ENCODE results near the gene B4GALNT4.
"Not testable (repeated sequence)": the region's sequence is repeated elsewhere in the genome, so short reads cannot be mapped to it uniquely, and the experiment has no call there.

Gene B4GALNT4

GRCh38 chr11:335779-336658 lies 33.3 kb upstream of the B4GALNT4 start:
- no peak for DNase-seq

- no peak for DNase-seq
These were observed 32.6 kb upstream of the B4GALNT4 start for GRCh38 chr11:336659-337198.

- no peak for DNase-seq
These were observed 31.6 kb upstream of the B4GALNT4 start for GRCh38 chr11:337711-338110.

- DNase-seq = no peak
These were observed 29.3 kb upstream of the B4GALNT4 start for GRCh38 chr11:339963-340362.

GRCh38 chr11:340539-341512 lies 28.5 kb upstream of the B4GALNT4 start:
- no peak for DNase-seq

GRCh38 chr11:342328-342727 lies 27.0 kb upstream of the B4GALNT4 start:
- no peak for DNase-seq

GRCh38 chr11:344836-345578 lies 24.3 kb upstream of the B4GALNT4 start:
- no peak for DNase-seq

GRCh38 chr11:346529-346928 lies 22.8 kb upstream of the B4GALNT4 start:
- DNase-seq = no peak

- not testable (repeated sequence) for DNase-seq
These were observed 19.9 kb upstream of the B4GALNT4 start for GRCh38 chr11:349270-349954.

- DNase-seq = not testable (repeated sequence)
These were observed 19.1 kb upstream of the B4GALNT4 start for GRCh38 chr11:350033-350722.

- DNase-seq = no peak
These were observed 18.5 kb upstream of the B4GALNT4 start for GRCh38 chr11:350723-351255.

- no peak for DNase-seq
These were observed 17.9 kb upstream of the B4GALNT4 start for GRCh38 chr11:351411-351810.

- DNase-seq = no peak
These were observed 16.8 kb upstream of the B4GALNT4 start for GRCh38 chr11:352456-353031.

GRCh38 chr11:353179-353873 lies 16.0 kb upstream of the B4GALNT4 start:
- DNase-seq = no peak

- DNase-seq = peak; percentile 72
These were observed 13.5 kb upstream of the B4GALNT4 start for GRCh38 chr11:355581-356458.

- DNase-seq = no peak
These were observed 12.7 kb upstream of the B4GALNT4 start for GRCh38 chr11:356610-357009.

GRCh38 chr11:357582-357981 lies 11.7 kb upstream of the B4GALNT4 start:
- DNase-seq = no peak

GRCh38 chr11:358129-358800 lies 11.0 kb upstream of the B4GALNT4 start:
- no peak for DNase-seq
